HG03060 (cell line): Measurements from ENCODE around the gene WASF1.

Experiments
- ATAC-seq: cut with Tn5 transposase; IDR thresholded peaks from one replicate; pipeline ENCODE4 v1.9.1; 2021; ENCODE audit warnings: low read depth, moderate number of reproducible peaks; ENCODE audit not compliant: unreplicated experiment

The WASF1 gene

GRCh38 chr6:110179406-110180227, at the start of gene WASF1:
WASF1 (minus strand) TSS chr6:110179670; CDS start chr6:110127601, 52,069 bp downstream.
- ATAC-seq = peak; percentile 80

- no peak for ATAC-seq
These were observed 46.8 kb upstream of the WASF1 start for GRCh38 chr6:110226261-110226660.

GRCh38 chr6:110221738-110222137, 42.3 kb upstream of the WASF1 start:
- ATAC-seq = no peak

GRCh38 chr6:110217266-110217665, 37.8 kb upstream of the WASF1 start:
- ATAC-seq = no peak

GRCh38 chr6:110216140-110216539, 36.7 kb upstream of the WASF1 start:
- ATAC-seq = no peak

- no peak for ATAC-seq
These were observed 34.9 kb upstream of the WASF1 start for GRCh38 chr6:110214338-110214737.

- no peak for ATAC-seq
These were observed 32.3 kb upstream of the WASF1 start for GRCh38 chr6:110211753-110212152.

GRCh38 chr6:110207652-110208051, 28.2 kb upstream of the WASF1 start:
- ATAC-seq = no peak

- no peak for ATAC-seq
These were observed 21.8 kb upstream of the WASF1 start for GRCh38 chr6:110201151-110201884.

- ATAC-seq = no peak
These were observed 19.1 kb upstream of the WASF1 start for GRCh38 chr6:110198561-110198960.

- no peak for ATAC-seq
These were observed 17.4 kb upstream of the WASF1 start for GRCh38 chr6:110196874-110197273.

- no peak for ATAC-seq
These were observed 16.2 kb upstream of the WASF1 start for GRCh38 chr6:110195639-110196038.

GRCh38 chr6:110191477-110191876, 12.0 kb upstream of the WASF1 start:
- ATAC-seq = no peak

GRCh38 chr6:110190726-110191125, 11.3 kb upstream of the WASF1 start:
- ATAC-seq = no peak

- no peak for ATAC-seq
These were observed 9.3 kb upstream of the WASF1 start for GRCh38 chr6:110188791-110189190.

GRCh38 chr6:110185879-110186278, 6.4 kb upstream of the WASF1 start:
- ATAC-seq = no peak

GRCh38 chr6:110183292-110183885, 3.9 kb upstream of the WASF1 start:
- ATAC-seq = no peak

- no peak for ATAC-seq
These were observed 1.9 kb upstream of the WASF1 start for GRCh38 chr6:110181131-110182030.

- ATAC-seq = peak; percentile 30
These were observed 948 bp upstream of the WASF1 start, which contains the start of gene CDC40 for GRCh38 chr6:110180228-110181008. CDC40 (plus strand) TSS chr6:110180427; CDS start chr6:110180445, 18 bp downstream.
